ENCODE measurements around the gene CPTP.

The CPTP gene

GRCh38 chr1:1292442-1292779, 32.2 kb upstream of the CPTP start:
- Histone ChIP-seq H3K27ac (ENCODE audit: insufficient read depth, low read length, poor library complexity, severe bottlenecking) (no peak overlapping the region), H3K9me3 (ENCODE audit: control insufficient read depth, low read length) (no peaks in the 10 kb centered on the region), H3K36me3 (ENCODE audit: control insufficient read depth, insufficient read depth, low read length) (no peaks in the 10 kb centered on the region), H3K27me3 (replicated peaks; ENCODE audit: control insufficient read depth, insufficient read depth, low read length, poor library complexity, severe bottlenecking) (no peaks in the 10 kb centered on the region), H3K4me1 (ENCODE audit: control insufficient read depth, insufficient read depth, low read length, poor library complexity, severe bottlenecking) (no peaks in the 10 kb centered on the region), H3K4me3 (ENCODE audit: insufficient read depth, low read depth, low read length, poor library complexity, severe bottlenecking) (no peak overlapping the region)
- no peak for DNase-seq

DNA sequence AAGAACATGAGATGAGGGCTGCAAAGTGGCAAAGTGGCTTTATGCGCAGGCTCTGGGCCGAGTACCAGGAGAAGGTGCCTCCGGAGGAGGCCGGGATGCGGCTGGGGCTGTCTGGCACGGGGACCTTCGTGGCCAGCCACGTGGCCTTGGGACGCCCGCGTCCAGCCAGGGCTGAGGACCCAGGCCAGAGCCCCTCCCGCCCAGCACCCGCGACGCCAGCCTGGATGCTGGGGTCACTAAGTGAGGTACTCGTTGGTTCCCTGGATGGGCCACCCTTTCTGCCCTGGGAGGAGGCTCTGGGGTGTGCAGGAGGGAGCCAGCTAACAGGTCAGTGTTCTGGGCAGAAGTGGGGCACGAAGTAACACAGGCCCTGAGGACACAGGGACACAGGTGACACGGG, 31.8 kb upstream of the CPTP start:
- H3K27me3 ChIP-seq (replicated peaks; ENCODE audit: control insufficient read depth, insufficient read depth, low read length, poor library complexity, severe bottlenecking): no peaks in the 10 kb centered on the region
- H3K4me3 ChIP-seq (ENCODE audit: insufficient read depth, low read depth, low read length, poor library complexity, severe bottlenecking): no peak overlapping the region
- no peak for DNase-seq

DNA sequence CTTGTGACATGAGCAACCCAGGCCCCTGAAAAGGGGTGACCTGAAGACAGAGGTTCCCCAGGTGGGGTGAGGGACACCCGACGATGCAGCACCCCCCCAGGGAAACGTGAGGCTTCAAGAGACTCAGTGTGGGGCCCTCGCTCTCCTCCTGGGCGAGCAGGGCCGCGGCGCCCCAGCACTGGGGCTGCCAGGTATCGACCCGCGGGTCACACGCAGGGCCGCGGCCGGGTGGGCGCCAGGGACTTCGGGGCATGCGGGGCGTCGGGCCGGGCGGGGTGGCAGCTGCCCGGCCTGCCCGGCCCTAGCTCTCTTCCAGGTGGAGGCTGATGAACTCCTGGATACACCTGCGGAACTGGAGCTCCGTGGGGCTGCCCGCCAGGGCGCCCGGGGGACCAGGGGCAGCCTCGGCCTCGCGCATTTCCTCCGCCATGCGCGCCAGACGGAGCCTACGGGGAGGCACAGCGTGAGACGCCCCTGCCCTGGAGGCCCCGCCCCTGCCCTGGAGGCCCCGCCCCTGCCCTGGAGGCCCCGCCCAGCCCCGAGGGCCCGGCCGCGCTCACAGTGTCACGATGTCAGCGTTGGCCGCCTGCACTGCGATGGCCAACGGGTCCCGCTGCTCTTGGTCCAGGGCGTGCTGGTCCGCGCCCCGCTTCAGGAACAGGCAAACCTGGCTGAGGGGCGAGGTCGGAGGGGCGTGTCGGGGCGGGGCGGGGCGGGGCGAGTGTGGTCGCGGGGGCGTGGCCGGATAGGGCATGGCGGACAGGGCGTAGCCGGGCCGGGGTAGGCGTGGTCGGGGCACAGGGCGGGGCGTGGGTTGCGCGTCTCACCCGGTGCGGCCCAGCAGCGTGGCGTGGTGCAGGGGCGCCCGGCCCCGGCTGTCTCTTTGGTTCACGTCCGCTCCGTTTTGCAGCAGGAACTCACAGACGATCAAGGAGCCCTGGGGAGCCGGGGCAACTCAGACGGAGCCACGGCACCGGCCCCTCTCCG, 31.0 kb upstream of the CPTP start:
- H3K27me3 ChIP-seq (replicated peaks; ENCODE audit: control insufficient read depth, insufficient read depth, low read length, poor library complexity, severe bottlenecking): no peaks in the 10 kb centered on the region
- no peaks in the 10 kb centered on the region for H3K36me3 ChIP-seq (ENCODE audit: control insufficient read depth, insufficient read depth, low read length)
- H3K27ac ChIP-seq (ENCODE audit: insufficient read depth, low read length, poor library complexity, severe bottlenecking): no peak overlapping the region
- no peaks in the 10 kb centered on the region for H3K9me3 ChIP-seq (ENCODE audit: control insufficient read depth, low read length)
- H3K4me3 ChIP-seq (ENCODE audit: insufficient read depth, low read depth, low read length, poor library complexity, severe bottlenecking): no peak overlapping the region
- H3K4me1 ChIP-seq (ENCODE audit: control insufficient read depth, insufficient read depth, low read length, poor library complexity, severe bottlenecking): no peaks in the 10 kb centered on the region
- no peak for DNase-seq

More for the DNA sequence above, 31.8 kb upstream of the CPTP start:
- Histone ChIP-seq H3K9me3 (ENCODE audit: control insufficient read depth, low read length) (no peaks in the 10 kb centered on the region), H3K4me1 (ENCODE audit: control insufficient read depth, insufficient read depth, low read length, poor library complexity, severe bottlenecking) (no peaks in the 10 kb centered on the region), H3K36me3 (ENCODE audit: control insufficient read depth, insufficient read depth, low read length) (no peaks in the 10 kb centered on the region), H3K27ac (ENCODE audit: insufficient read depth, low read length, poor library complexity, severe bottlenecking) (no peak overlapping the region)

DNA sequence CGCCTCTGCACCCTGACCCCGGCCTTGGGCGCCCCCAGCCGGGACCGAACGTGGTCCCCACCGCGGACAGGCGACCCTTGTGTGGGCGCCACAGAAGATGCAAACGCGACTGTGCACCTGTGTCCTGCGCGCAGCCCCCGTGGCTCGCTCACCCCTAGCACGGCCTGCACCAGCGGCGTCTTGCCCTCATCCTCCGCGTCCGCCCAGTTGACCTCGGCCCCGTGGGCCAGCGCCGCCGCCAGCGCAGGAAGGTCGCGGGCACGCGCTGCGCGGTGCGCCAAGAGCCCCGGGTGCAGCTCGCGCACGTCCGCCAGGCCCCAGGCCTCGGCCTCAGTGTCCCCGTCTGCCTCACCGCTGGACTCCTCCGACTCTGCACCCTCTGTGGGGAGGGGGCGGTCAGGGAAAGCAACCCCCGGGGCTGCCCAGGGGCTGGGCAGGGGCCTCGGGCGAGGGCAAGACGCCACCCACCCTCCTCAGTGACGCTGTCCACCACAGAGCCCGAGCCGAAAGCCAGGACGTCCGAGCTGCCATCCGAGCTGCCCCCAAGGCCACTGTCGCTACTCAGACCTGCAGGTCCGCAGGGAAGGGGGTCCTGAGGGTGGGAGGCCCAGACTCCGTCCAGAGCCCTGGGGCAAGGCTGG, 30.2 kb upstream of the CPTP start:
- DNase-seq: no peak
- Histone ChIP-seq H3K27ac (ENCODE audit: insufficient read depth, low read length, poor library complexity, severe bottlenecking) (no peak overlapping the region), H3K27me3 (replicated peaks; ENCODE audit: control insufficient read depth, insufficient read depth, low read length, poor library complexity, severe bottlenecking) (no peaks in the 10 kb centered on the region), H3K4me1 (ENCODE audit: control insufficient read depth, insufficient read depth, low read length, poor library complexity, severe bottlenecking) (no peaks in the 10 kb centered on the region), H3K36me3 (ENCODE audit: control insufficient read depth, insufficient read depth, low read length) (no peaks in the 10 kb centered on the region), H3K4me3 (ENCODE audit: insufficient read depth, low read depth, low read length, poor library complexity, severe bottlenecking) (no peak overlapping the region), H3K9me3 (ENCODE audit: control insufficient read depth, low read length) (no peaks in the 10 kb centered on the region)

DNA sequence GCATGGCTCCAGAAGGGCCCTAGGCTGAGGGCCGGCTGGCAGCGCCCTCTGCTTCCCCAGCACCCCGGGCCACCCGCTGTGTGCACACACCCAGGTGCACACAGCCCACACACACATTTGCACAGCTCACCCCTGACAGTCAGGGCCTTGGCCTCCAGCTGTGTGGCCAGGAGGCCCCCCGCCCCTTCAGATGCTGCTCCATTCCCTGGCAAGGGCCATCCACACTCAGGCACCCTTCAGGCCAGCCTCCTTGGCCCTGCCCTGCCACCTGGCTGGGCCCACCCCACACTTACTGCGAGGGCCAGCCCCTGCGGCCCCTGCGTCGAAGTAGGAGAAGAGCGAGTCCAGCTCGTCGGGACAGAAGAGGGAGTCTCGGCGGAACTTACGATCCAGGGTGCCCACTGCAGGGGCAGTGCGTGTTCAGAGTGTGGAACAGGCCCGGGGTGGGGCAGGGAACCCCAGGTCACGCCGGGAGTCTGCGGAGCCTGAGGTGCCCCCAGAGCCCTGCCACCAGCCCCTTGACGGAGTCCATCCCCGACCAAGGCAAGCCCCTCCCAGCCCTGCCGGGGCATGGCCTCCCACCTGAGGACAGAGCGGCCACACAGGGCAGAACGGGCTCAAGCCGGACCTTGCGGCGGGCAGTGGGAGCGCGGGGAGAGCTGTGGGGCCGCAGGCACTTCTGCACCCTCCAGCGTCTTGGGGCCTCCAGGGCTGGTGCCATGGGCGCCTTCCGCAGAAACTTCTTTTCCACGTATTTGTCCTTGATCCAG, 29.3 kb upstream of the CPTP start:
- no peaks in the 10 kb centered on the region for H3K36me3 ChIP-seq (ENCODE audit: control insufficient read depth, insufficient read depth, low read length)
- no peaks in the 10 kb centered on the region for H3K4me1 ChIP-seq (ENCODE audit: control insufficient read depth, insufficient read depth, low read length, poor library complexity, severe bottlenecking)
- H3K4me3 ChIP-seq (ENCODE audit: insufficient read depth, low read depth, low read length, poor library complexity, severe bottlenecking): no peak overlapping the region
- no peaks in the 10 kb centered on the region for H3K9me3 ChIP-seq (ENCODE audit: control insufficient read depth, low read length)
- H3K27ac ChIP-seq (ENCODE audit: insufficient read depth, low read length, poor library complexity, severe bottlenecking): no peak overlapping the region
- no peak for DNase-seq
- H3K27me3 ChIP-seq (replicated peaks; ENCODE audit: control insufficient read depth, insufficient read depth, low read length, poor library complexity, severe bottlenecking): no peaks in the 10 kb centered on the region

GRCh38 chr1:1296070-1297061, 28.2 kb upstream of the CPTP start:
- Histone ChIP-seq H3K9me3 (ENCODE audit: control insufficient read depth, low read length) (no peaks in the 10 kb centered on the region), H3K4me3 (ENCODE audit: insufficient read depth, low read depth, low read length, poor library complexity, severe bottlenecking) (no peak overlapping the region)

GRCh38 chr1:1297802-1298424, 26.7 kb upstream of the CPTP start:
- H3K27ac ChIP-seq (ENCODE audit: insufficient read depth, low read length, poor library complexity, severe bottlenecking): no peak overlapping the region
- no peak for DNase-seq
- H3K4me1 ChIP-seq (ENCODE audit: control insufficient read depth, insufficient read depth, low read length, poor library complexity, severe bottlenecking): no peaks in the 10 kb centered on the region
- no peaks in the 10 kb centered on the region for H3K9me3 ChIP-seq (ENCODE audit: control insufficient read depth, low read length)
- no peak overlapping the region for H3K4me3 ChIP-seq (ENCODE audit: insufficient read depth, low read depth, low read length, poor library complexity, severe bottlenecking)
- H3K27me3 ChIP-seq (replicated peaks; ENCODE audit: control insufficient read depth, insufficient read depth, low read length, poor library complexity, severe bottlenecking): no peaks in the 10 kb centered on the region
- no peaks in the 10 kb centered on the region for H3K36me3 ChIP-seq (ENCODE audit: control insufficient read depth, insufficient read depth, low read length)

More at GRCh38 chr1:1296070-1297061, 28.2 kb upstream of the CPTP start:
- Histone ChIP-seq H3K27ac (ENCODE audit: insufficient read depth, low read length, poor library complexity, severe bottlenecking) (no peak overlapping the region), H3K36me3 (ENCODE audit: control insufficient read depth, insufficient read depth, low read length) (no peaks in the 10 kb centered on the region), H3K27me3 (replicated peaks; ENCODE audit: control insufficient read depth, insufficient read depth, low read length, poor library complexity, severe bottlenecking) (no peaks in the 10 kb centered on the region), H3K4me1 (ENCODE audit: control insufficient read depth, insufficient read depth, low read length, poor library complexity, severe bottlenecking) (no peaks in the 10 kb centered on the region)
- DNase-seq: no peak

DNA sequence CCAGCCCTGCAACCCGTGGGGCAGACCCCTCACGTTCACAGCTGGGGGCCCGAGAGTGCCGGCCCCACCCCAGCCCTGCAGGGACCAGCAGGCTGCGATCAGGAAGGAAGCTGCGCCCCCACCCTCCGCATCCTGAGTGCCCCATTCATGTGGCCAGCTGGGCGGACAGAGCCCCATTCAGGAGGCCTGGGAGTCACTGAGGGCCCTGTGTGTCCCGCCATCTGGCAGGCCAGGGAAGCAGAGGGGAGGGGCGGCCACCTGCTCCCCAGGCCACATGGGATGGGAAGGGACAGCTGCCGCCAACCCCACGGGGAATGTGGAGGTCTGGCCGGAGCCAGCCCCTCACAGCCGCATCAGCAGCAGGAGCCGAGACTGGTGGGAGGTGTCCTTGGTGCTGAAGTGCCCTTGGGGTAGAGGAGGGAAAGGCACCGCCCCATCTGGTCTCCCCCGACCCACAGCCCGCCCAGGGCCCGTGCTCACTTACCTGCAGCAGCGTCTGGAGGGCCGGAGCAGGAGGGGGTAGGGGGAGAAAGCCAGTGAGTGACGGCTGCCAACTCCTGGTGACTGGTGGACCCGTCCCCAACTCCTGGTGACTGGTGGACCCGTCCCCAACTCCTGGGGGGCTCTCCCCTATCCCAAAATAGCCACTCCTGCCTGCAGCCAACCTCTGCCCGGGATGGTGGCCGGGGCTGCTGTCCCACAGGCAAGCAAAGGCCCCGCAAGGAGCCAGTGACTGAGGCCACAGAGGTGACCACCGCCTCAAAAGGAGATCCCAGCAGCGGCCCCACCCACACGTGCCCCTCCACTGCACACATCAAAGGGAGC, 25.5 kb upstream of the CPTP start:
- no peaks in the 10 kb centered on the region for H3K36me3 ChIP-seq (ENCODE audit: control insufficient read depth, insufficient read depth, low read length)
- H3K27ac ChIP-seq (ENCODE audit: insufficient read depth, low read length, poor library complexity, severe bottlenecking): no peak overlapping the region
- H3K4me1 ChIP-seq (ENCODE audit: control insufficient read depth, insufficient read depth, low read length, poor library complexity, severe bottlenecking): no peaks in the 10 kb centered on the region
- no peaks in the 10 kb centered on the region for H3K27me3 ChIP-seq (replicated peaks; ENCODE audit: control insufficient read depth, insufficient read depth, low read length, poor library complexity, severe bottlenecking)
- no peak overlapping the region for H3K4me3 ChIP-seq (ENCODE audit: insufficient read depth, low read depth, low read length, poor library complexity, severe bottlenecking)
- no peaks in the 10 kb centered on the region for H3K9me3 ChIP-seq (ENCODE audit: control insufficient read depth, low read length)
- no peak for DNase-seq
